ENCODE data around the gene CD99.

Gene CD99

GRCh38 chrX:2693113-2694002 is 2.3 kb downstream of the CD99 start:
- peaks cover 16% of the 10 kb centered on the region for H3K36me3 Mint-ChIP-seq (ENCODE audit: low read depth)
- peak overlapping the region; percentile 94 for H3K4me3 Mint-ChIP-seq
- peaks cover 23% of the 10 kb centered on the region for H3K27me3 Mint-ChIP-seq (ENCODE audit: low read depth, poor library complexity)
- peaks cover 70% of the 10 kb centered on the region for H3K4me1 Mint-ChIP-seq
- no peak for DNase-seq
- TF ChIP-seq CTCF (IDR thresholded peaks at IDR 0.05): no peak
- peak overlapping the region; percentile 24 for H3K27ac Mint-ChIP-seq
- H3K9me3 Mint-ChIP-seq: no peaks in the 10 kb centered on the region

GRCh38 chrX:2694914-2695267 is 3.8 kb downstream of the CD99 start:
- Mint-ChIP-seq H3K27me3 (ENCODE audit: low read depth, poor library complexity) (peaks cover 19% of the 10 kb centered on the region), H3K27ac (peak overlapping the region; percentile 91), H3K9me3 (no peaks in the 10 kb centered on the region), H3K4me1 (peaks cover 61% of the 10 kb centered on the region), H3K4me3 (peak overlapping the region; percentile 60), H3K36me3 (ENCODE audit: low read depth) (peaks cover 30% of the 10 kb centered on the region)
- TF ChIP-seq CTCF (IDR thresholded peaks at IDR 0.05): no peak
- no peak for DNase-seq

GRCh38 chrX:2696698-2697215 is 5.7 kb downstream of the CD99 start:
- Mint-ChIP-seq H3K36me3 (ENCODE audit: low read depth) (peaks cover 49% of the 10 kb centered on the region), H3K4me3 (peak overlapping the region; percentile 39), H3K9me3 (peaks cover 4% of the 10 kb centered on the region), H3K27ac (peak overlapping the region; percentile 92), H3K27me3 (ENCODE audit: low read depth, poor library complexity) (peaks cover 12% of the 10 kb centered on the region), H3K4me1 (peaks cover 65% of the 10 kb centered on the region)
- no peak for TF ChIP-seq CTCF (IDR thresholded peaks at IDR 0.05)
- no peak for DNase-seq

- Mint-ChIP-seq H3K36me3 (ENCODE audit: low read depth) (peaks cover 49% of the 10 kb centered on the region), H3K27ac (no peak overlapping the region), H3K27me3 (ENCODE audit: low read depth, poor library complexity) (peaks cover 10% of the 10 kb centered on the region), H3K4me1 (peaks cover 66% of the 10 kb centered on the region), H3K4me3 (peak overlapping the region; percentile 39), H3K9me3 (peaks cover 4% of the 10 kb centered on the region)
- DNase-seq: no peak
- TF ChIP-seq CTCF (IDR thresholded peaks at IDR 0.05): no peak
Observed at GRCh38 chrX:2697306-2697705, 6.2 kb downstream of the CD99 start.

GRCh38 chrX:2697741-2698299 is 6.7 kb downstream of the CD99 start:
- peaks cover 49% of the 10 kb centered on the region for H3K36me3 Mint-ChIP-seq (ENCODE audit: low read depth)
- TF ChIP-seq CTCF (IDR thresholded peaks at IDR 0.05): no peak
- H3K4me3 Mint-ChIP-seq: no peak overlapping the region
- DNase-seq: no peak
- peaks cover 10% of the 10 kb centered on the region for H3K27me3 Mint-ChIP-seq (ENCODE audit: low read depth, poor library complexity)
- no peak overlapping the region for H3K27ac Mint-ChIP-seq
- peaks cover 62% of the 10 kb centered on the region for H3K4me1 Mint-ChIP-seq
- peaks cover 4% of the 10 kb centered on the region for H3K9me3 Mint-ChIP-seq

Measured in nephron progenitor cell (in vitro differentiated cells).